Stomach (tissue), 9 donors: ENCODE measurements around the gene PTPRG. TPM values are rescaled to one million over a fixed set of nuclear protein-coding genes. Genes with fewer than 3 reads are reported as not detected.

Source experiments
- DNase-seq, 2 donors: peaks; one replicate each; pipeline versions ENCODE4 v3.0.0 to v3.0.0-alpha.2; 2013 to 2019
- H3K27ac ChIP-seq, 5 donors: fragments of 200-600 bp in 4 of 5; sonication (generic) in 4 of 5; one replicate each; pipeline ENCODE4 v1.5.1; 2013 to 2019; ENCODE audit warnings: mild to moderate bottlenecking in 1 of 5, moderate library complexity in 1 of 5
- H3K27me3 ChIP-seq, 3 donors: fragments of 200-600 bp; sonication (generic); one replicate each; pipeline ENCODE4 v1.5.1; 2017 to 2019; ENCODE audit warnings: mixed run types in 1 of 3
- H3K36me3 ChIP-seq, 4 donors: fragments of 200-600 bp; sonication (generic); 1 replicate in 3 of 4; 2 replicates in 1 of 4; pipeline ENCODE4 v1.5.1; 2016 to 2019
- H3K4me1 ChIP-seq, 4 donors: fragments of 200-600 bp; sonication (generic); one replicate each; pipeline ENCODE4 v1.5.1; 2016 to 2019
- H3K4me3 ChIP-seq, 4 donors: fragments of 200-600 bp; sonication (generic) in 3 of 4; one replicate each; pipeline ENCODE4 v1.5.1; 2016 to 2019; ENCODE audit warnings: mild to moderate bottlenecking in 1 of 4
- H3K9me3 ChIP-seq, 4 donors: fragments of 200-600 bp; sonication (generic); one replicate each; pipeline ENCODE4 v1.5.1; 2016 to 2019
- EP300 ChIP-seq: sonication (generic); formaldehyde crosslinking; IDR thresholded peaks from one replicate; pipeline ENCODE4 v1.6.1; 2017; ENCODE audit warnings: antibody characterized with exemption
- POLR2A ChIP-seq, 4 donors: fragments of 450-650 bp; IDR thresholded peaks; one replicate each; pipeline ENCODE4 v1.6.1; 2016; ENCODE audit warnings: antibody characterized with exemption in 4 of 4, control low read depth in 2 of 4, mild to moderate bottlenecking in 1 of 4, moderate library complexity in 1 of 4
- POLR2AphosphoS5 ChIP-seq, 3 donors: sonication (generic); formaldehyde crosslinking; IDR thresholded peaks; one replicate each; pipeline ENCODE4 v1.6.1; 2016; ENCODE audit warnings: antibody characterized with exemption in 3 of 3
- WGBS, 5 donors: extraction: QIAGEN DNeasy Blood & Tissue Kit in 3 of 5; methylation state at CpG; one replicate each; pipeline versions ENCODE4 v1.1.5 to v1.1.7; 2013 to 2018; 5-methylcytosine and 5-hydroxymethylcytosine counted together
- intact Hi-C: fragments of 100-400 bp; cut with DNase I; formaldehyde crosslinking; loops from one replicate; pipeline ENCODE4 v1.15.1; 2023; ENCODE audit warnings: low total_unique reads
- polyA plus RNA-seq, 3 donors: library from polyadenylated mRNA; stranded (reverse); fragments of 200-250 nt; gene quantifications; one replicate each; pipeline ENCODE4 v1.2.3, GENCODE V29; 2013
- total RNA-seq, 5 donors: library from RNA; depleted of rRNA; stranded (reverse); fragments of >200 nt; gene quantifications; one replicate each; pipeline versions ENCODE4 v1.1.0 to v1.2.3, GENCODE V29; 2014 to 2016
- TF ChIP-seq, protein P1 (sequence below), 7 experiments: fragments of 450-650 bp in 4 of 7; fragments of 200-600 bp in 3 of 7; sonication (generic) in 3 of 7; IDR thresholded peaks; one replicate each; pipeline ENCODE4 v1.5.1; 2016 to 2019; ENCODE audit warnings: antibody characterized with exemption in 7 of 7, control low read depth in 2 of 7, mild to moderate bottlenecking in 1 of 7
- donor health status: healthy with polysubstance abuse.
- donor health status: Bipolar disorder and iron deficiency.
- donor health status: healthy.

PTPRG gene
- total and polyA plus RNA-seq, 8 donors: 2.4 to 96.0 (median 22.0) TPM

DNA sequence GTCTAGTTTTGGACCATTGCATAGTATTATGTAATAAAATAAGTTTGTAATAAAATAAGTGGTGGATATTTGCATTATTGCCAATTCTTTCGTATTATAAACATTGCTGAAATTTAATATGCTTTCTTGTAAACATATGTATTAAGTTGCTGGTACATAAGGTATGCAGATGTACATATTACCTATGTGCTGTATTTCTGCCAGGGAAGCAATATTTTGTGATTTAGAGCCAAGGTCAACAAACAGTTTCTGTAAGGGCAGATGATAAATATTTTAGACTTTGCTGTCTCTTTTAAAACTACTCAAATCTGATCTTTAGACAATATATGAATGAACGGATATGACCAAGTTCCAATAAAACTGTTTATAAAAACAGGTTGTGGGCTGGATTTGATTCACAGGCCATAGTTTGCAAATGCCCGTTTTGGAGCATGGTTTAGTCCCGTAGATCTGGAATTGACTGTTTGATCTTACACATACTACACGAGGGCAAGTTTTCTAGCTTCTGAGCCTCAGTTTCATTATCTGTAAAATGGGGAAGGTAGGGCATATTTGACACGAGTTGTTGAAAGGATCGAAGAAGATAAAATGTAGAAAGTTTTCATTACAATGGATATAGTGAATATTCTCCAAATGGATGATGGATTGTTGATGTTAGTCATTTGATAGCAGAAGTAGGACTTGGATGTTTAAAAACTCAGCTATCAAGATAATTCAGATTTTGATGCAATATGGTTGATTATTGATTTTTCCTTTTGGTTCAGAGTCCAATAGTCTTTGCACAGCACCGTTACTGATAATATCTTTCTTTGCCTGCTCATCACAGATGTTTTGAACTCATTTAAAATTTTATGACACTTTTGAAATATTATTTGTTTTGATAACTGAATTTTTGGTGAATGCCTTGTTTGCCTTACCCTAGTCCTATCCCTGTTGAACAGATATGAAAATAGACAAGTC, 417.4 kb downstream of the PTPRG start:
- TF ChIP-seq POLR2A (IDR thresholded peaks at IDR 0.05) (no peak), POLR2AphosphoS5 (IDR thresholded peaks at IDR 0.05) (no peak), EP300 (no peak)
- TF ChIP-seq, protein P1, sequence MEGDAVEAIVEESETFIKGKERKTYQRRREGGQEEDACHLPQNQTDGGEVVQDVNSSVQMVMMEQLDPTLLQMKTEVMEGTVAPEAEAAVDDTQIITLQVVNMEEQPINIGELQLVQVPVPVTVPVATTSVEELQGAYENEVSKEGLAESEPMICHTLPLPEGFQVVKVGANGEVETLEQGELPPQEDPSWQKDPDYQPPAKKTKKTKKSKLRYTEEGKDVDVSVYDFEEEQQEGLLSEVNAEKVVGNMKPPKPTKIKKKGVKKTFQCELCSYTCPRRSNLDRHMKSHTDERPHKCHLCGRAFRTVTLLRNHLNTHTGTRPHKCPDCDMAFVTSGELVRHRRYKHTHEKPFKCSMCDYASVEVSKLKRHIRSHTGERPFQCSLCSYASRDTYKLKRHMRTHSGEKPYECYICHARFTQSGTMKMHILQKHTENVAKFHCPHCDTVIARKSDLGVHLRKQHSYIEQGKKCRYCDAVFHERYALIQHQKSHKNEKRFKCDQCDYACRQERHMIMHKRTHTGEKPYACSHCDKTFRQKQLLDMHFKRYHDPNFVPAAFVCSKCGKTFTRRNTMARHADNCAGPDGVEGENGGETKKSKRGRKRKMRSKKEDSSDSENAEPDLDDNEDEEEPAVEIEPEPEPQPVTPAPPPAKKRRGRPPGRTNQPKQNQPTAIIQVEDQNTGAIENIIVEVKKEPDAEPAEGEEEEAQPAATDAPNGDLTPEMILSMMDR (IDR thresholded peaks at IDR 0.05): no peak
- Histone ChIP-seq H3K27me3 (no peaks in the 10 kb centered on the region), H3K36me3 (no peaks in the 10 kb centered on the region), H3K27ac (no peak overlapping the region), H3K4me1 (peaks cover 0 to 3% (median 1%) of the 10 kb centered on the region in 4 donors), H3K9me3 (no peaks in the 10 kb centered on the region), H3K4me3 (no peak overlapping the region)
- 80 to 85% (median 82%) methylated on average over 8 of the region's 8 CpGs for WGBS, 5 donors
- intact Hi-C loops: no loop called here
- DNase-seq: no peak

DNA sequence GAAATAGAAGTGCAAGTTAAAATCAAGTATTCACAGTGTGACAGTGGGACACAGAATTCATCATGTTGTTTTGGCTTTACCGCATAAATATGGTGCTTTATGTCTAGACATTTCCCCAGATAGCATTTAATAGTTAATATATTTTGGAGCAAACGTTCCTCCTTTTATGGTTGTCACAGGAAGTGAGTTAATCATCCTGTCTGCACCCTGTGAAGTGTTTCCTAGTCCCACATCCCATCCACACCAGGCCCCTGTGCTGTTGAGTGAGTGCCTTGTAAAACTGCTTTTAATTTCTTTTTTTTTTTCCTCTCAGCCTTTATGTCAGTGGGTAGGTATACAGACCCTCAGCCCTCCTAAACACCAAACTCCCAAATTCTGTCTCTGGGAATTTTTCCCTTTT, 418.3 kb downstream of the PTPRG start:
- Histone ChIP-seq H3K4me1 (peaks cover 0 to 3% (median 1%) of the 10 kb centered on the region in 4 donors), H3K27ac (no peak overlapping the region), H3K36me3 (no peaks in the 10 kb centered on the region), H3K4me3 (no peak overlapping the region), H3K9me3 (no peaks in the 10 kb centered on the region), H3K27me3 (no peaks in the 10 kb centered on the region)
- DNase-seq: peak in 1 of 2 donors; percentile 17
- intact Hi-C loops: no loop called here
- TF ChIP-seq EP300 (no peak), POLR2A (IDR thresholded peaks at IDR 0.05) (no peak), POLR2AphosphoS5 (IDR thresholded peaks at IDR 0.05) (no peak)
- WGBS, 5 donors: 44 to 59% (median 54%) methylated on average over 2 of the region's 2 CpGs

DNA sequence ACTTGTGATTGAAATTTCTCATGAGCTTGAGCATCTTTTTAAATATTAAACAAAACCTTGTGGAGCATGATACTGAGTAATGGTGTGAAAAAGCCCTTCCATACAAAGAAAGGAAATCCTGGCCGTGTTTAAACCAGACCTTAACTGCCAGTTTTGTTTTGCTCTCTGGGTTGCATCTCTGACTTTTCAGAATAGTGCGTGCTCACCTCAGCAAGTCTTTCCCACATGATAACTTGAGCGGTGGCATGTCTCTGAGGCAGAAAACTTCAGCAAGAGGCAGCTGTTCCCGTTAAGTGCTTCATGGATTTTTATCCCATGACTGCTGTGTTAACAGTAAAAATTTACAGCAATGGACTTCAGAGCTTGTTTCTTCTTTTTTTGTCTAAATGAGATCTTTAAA, 418.7 kb downstream of the PTPRG start:
- Histone ChIP-seq H3K4me1 (peaks cover 0 to 3% (median 1%) of the 10 kb centered on the region in 4 donors), H3K27me3 (no peaks in the 10 kb centered on the region), H3K9me3 (no peaks in the 10 kb centered on the region), H3K27ac (no peak overlapping the region), H3K4me3 (no peak overlapping the region), H3K36me3 (no peaks in the 10 kb centered on the region)
- intact Hi-C loops: no loop called here
- peak in 1 of 2 donors; percentile 16 for DNase-seq
- 73 to 83% (median 81%) methylated on average over 4 of the region's 4 CpGs for WGBS, 5 donors
- TF ChIP-seq EP300 (no peak), POLR2AphosphoS5 (IDR thresholded peaks at IDR 0.05) (no peak), POLR2A (IDR thresholded peaks at IDR 0.05) (no peak)
- TF ChIP-seq, protein P1 (IDR thresholded peaks at IDR 0.05): no peak

DNA sequence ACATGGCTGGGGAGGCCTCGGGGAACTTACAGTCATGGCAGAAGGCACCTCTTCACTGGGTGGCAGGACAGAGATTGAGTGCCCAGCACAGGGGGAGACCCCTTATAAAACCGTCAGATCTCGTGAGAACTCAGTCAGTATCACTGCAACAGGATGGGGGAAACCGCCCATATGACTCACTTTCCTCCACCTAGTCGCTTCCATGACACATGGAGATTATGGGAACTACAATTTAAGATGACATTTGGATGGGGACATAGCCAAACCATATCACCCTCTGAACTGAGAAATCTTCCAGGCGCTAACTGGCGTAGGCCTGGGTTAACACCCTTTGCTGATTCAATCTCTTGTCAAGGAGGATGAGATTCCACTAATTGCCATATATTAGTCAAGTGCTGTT, 419.7 kb downstream of the PTPRG start:
- DNase-seq: no peak
- intact Hi-C loops: no loop called here
- WGBS, 5 donors: 91 to 99% (median 92%) methylated on average over 7 of the region's 7 CpGs
- Histone ChIP-seq H3K27ac (no peak overlapping the region), H3K9me3 (no peaks in the 10 kb centered on the region), H3K36me3 (no peaks in the 10 kb centered on the region), H3K4me1 (peaks cover 0 to 3% (median 1%) of the 10 kb centered on the region in 4 donors), H3K27me3 (no peaks in the 10 kb centered on the region), H3K4me3 (no peak overlapping the region)
- no peak for TF ChIP-seq POLR2AphosphoS5 (IDR thresholded peaks at IDR 0.05)
- TF ChIP-seq POLR2A (IDR thresholded peaks at IDR 0.05): no peak
- TF ChIP-seq EP300: no peak
- TF ChIP-seq, protein P1 (IDR thresholded peaks at IDR 0.05): no peak

DNA sequence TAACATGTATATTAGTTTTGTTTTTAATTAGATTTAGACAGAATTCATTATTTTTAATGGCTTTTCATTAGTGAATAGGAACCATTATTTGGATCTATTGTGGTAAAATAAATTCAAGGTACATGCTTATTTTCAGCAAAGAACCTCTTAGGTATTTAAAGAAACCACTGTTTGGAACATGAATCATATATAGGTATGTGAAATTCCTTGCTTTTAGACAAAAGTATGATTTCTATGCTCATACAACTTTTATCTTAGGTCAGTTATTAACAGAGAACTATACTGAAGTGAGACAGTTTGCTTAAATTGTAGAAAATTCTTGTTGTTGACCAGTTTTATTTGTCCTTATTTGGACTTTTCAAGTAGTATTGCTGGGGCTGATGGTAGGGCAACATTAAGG, 422.1 kb downstream of the PTPRG start:
- no peak overlapping the region for H3K27ac ChIP-seq
- H3K4me3 ChIP-seq: no peak overlapping the region
- no peak for TF ChIP-seq EP300
- no peak for TF ChIP-seq POLR2AphosphoS5 (IDR thresholded peaks at IDR 0.05)
- no peak for TF ChIP-seq POLR2A (IDR thresholded peaks at IDR 0.05)
- TF ChIP-seq, protein P1 (IDR thresholded peaks at IDR 0.05): no peak
- H3K27me3 ChIP-seq: no peaks in the 10 kb centered on the region
- H3K36me3 ChIP-seq: no peaks in the 10 kb centered on the region
- no peak for DNase-seq
- intact Hi-C loops: no loop called here
- no peaks in the 10 kb centered on the region for H3K9me3 ChIP-seq
- peaks cover 0 to 3% (median 1%) of the 10 kb centered on the region in 4 donors for H3K4me1 ChIP-seq
